NCI-H2227 (cell line): ENCODE results near the gene CELF2.

ENCODE experiments used
- DNase-seq: peaks from one replicate; lab custom pipeline; 2025; ENCODE audit not compliant: unreplicated experiment; lab: John Stamatoyannopoulos, UW

Gene CELF2

GRCh38 chr10:11093771-11094736, 76.4 kb downstream of the CELF2 start:
- no peak for DNase-seq

GRCh38 chr10:11095374-11095801, 77.7 kb downstream of the CELF2 start:
- DNase-seq: no peak

GRCh38 chr10:11096422-11096821, 78.8 kb downstream of the CELF2 start:
- DNase-seq: no peak

GRCh38 chr10:11097686-11098085, 80.0 kb downstream of the CELF2 start:
- DNase-seq: no peak

- DNase-seq: no peak
These were observed 81.0 kb downstream of the CELF2 start for GRCh38 chr10:11098666-11099065.

GRCh38 chr10:11104772-11105675, 87.4 kb downstream of the CELF2 start:
- no peak for DNase-seq

- DNase-seq: no peak
These were observed 88.0 kb downstream of the CELF2 start for GRCh38 chr10:11105676-11106004.

GRCh38 chr10:11106621-11107374, 89.1 kb downstream of the CELF2 start:
- no peak for DNase-seq

- no peak for DNase-seq
These were observed 90.3 kb downstream of the CELF2 start for GRCh38 chr10:11107948-11108347.

- DNase-seq: no peak
These were observed 90.7 kb downstream of the CELF2 start for GRCh38 chr10:11108356-11108755.

GRCh38 chr10:11109590-11109989, 91.9 kb downstream of the CELF2 start:
- no peak for DNase-seq

- DNase-seq: no peak
These were observed 92.9 kb downstream of the CELF2 start for GRCh38 chr10:11110539-11110938.

- DNase-seq: no peak
These were observed 93.8 kb downstream of the CELF2 start for GRCh38 chr10:11111490-11111889.

- no peak for DNase-seq
These were observed 95.0 kb downstream of the CELF2 start for GRCh38 chr10:11112718-11113117.

- DNase-seq: no peak
These were observed 95.5 kb downstream of the CELF2 start for GRCh38 chr10:11113156-11113555.

- DNase-seq: no peak
These were observed 96.6 kb downstream of the CELF2 start for GRCh38 chr10:11114269-11114668.

- DNase-seq: no peak
These were observed 97.7 kb downstream of the CELF2 start for GRCh38 chr10:11115337-11115736.

- DNase-seq: no peak
These were observed 98.7 kb downstream of the CELF2 start for GRCh38 chr10:11116361-11116760.

- DNase-seq: no peak
These were observed 99.1 kb downstream of the CELF2 start for GRCh38 chr10:11116817-11117216.

GRCh38 chr10:11118686-11119085, 101.0 kb downstream of the CELF2 start:
- DNase-seq: no peak

- no peak for DNase-seq
These were observed 102.2 kb downstream of the CELF2 start for GRCh38 chr10:11119843-11120242.
